ENCODE results near the gene NOS3. TPM values are rescaled to one million over a fixed set of nuclear protein-coding genes. Genes with fewer than 3 reads are reported as not detected.

The NOS3 gene
- total and polyA plus RNA-seq, 9 of the 15 experiments (the other 6 are each of a cell fraction or from before 2014, with no cell fraction given) = 1.1 to 121 (median 23.6) TPM

DNA sequence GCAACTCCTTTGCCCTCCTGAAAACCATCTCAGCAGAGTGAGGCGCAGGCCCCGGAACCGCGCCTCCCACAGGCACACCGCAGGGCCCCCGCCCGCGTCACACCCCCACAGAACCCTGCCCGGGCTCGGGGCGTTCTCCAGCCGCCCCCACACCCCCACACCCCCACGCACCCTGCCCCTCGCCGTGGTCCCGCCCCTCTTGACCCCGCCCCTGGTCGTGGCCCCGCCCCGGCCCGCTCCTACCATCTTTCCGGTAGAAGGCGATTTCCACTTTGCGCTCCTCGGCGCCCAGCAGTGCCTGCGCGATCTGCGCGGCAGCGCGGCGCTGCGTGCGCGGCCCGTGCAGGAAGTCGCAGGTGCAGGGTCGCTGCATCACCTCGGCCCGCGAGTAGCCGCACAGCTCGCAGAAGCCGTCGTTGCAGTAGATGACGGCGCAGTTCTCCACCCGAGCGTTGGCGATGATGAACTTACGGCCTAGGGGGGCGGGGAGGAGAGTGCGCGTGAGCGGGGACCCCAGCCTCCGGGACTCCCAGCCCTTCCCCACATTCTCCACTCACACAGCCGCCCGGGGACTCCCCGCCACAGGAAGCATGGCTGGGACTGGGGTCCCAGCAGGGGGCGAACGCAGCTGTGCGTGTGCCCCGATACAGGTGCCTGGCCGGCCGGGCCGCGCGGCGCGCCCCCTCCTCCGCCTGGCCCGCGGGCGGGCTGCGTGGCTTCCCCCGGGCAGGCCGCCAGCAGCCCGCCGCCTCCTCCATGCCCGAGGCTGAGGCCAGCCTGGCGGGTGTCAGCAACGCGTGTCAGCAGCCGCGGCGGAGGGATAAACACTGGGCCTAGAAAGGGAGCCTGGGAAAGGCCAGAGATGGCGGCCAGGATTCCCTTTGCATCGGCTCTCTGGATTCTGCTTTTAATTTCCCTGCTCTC lies 16.1 kb upstream of the NOS3 start (continued):
- peak in 1 of 2 experiments; percentile 59; a peak in 2 of 4 replicates for TF ChIP-seq NONO (IDR thresholded peaks at IDR 0.05; ENCODE audit: low read depth in 2 of 2, low read length in 1 of 2)
- no peak for TF ChIP-seq BMI1 (IDR thresholded peaks at IDR 0.05; ENCODE audit: low read length)
- TF ChIP-seq ZNF586 (CRISPR knock-in tag; conservative IDR thresholded peaks at IDR 0.05) = no peak
- no peak for TF ChIP-seq JUNB (CRISPR knock-in tag; conservative IDR thresholded peaks at IDR 0.05)
- 0 out of 4 replicates have a peak, but pooled peaks of 1 of the 2 experiments have one; percentile 10 for TF ChIP-seq ZMIZ1 (IDR thresholded peaks at IDR 0.05; ENCODE audit: low read depth in 2 of 2, low read length in 2 of 2)
- no peak for TF ChIP-seq SRSF3 (IDR thresholded peaks at IDR 0.05; ENCODE audit: insufficient read depth, low read length)
- TF ChIP-seq RBFOX2 (IDR thresholded peaks at IDR 0.05; ENCODE audit: low read depth, low read length) = peak; percentile 85
- no peak for TF ChIP-seq HMG20B (CRISPR knock-in tag; IDR thresholded peaks at IDR 0.05)
- TF ChIP-seq RBBP5 (IDR thresholded peaks at IDR 0.05; ENCODE audit: borderline replicate concordance, insufficient read depth, low read length, poor library complexity, severe bottlenecking) = peak; percentile 91
- TF ChIP-seq RUNX1 (IDR thresholded peaks at IDR 0.05; ENCODE audit: low read depth) = no peak
- TF ChIP-seq CBX1 (IDR thresholded peaks at IDR 0.05; ENCODE audit: low read depth) = peak; percentile 31
- no peak for TF ChIP-seq MAFG (tag; conservative IDR thresholded peaks at IDR 0.05)
- TF ChIP-seq E4F1 (CRISPR knock-in tag; IDR thresholded peaks at IDR 0.05; ENCODE audit: borderline replicate concordance) = 0 out of 2 replicates have a peak, but pooled peaks have one; percentile 56
- TF ChIP-seq, protein P1, sequence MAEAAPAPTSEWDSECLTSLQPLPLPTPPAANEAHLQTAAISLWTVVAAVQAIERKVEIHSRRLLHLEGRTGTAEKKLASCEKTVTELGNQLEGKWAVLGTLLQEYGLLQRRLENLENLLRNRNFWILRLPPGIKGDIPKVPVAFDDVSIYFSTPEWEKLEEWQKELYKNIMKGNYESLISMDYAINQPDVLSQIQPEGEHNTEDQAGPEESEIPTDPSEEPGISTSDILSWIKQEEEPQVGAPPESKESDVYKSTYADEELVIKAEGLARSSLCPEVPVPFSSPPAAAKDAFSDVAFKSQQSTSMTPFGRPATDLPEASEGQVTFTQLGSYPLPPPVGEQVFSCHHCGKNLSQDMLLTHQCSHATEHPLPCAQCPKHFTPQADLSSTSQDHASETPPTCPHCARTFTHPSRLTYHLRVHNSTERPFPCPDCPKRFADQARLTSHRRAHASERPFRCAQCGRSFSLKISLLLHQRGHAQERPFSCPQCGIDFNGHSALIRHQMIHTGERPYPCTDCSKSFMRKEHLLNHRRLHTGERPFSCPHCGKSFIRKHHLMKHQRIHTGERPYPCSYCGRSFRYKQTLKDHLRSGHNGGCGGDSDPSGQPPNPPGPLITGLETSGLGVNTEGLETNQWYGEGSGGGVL (CRISPR knock-in tag; IDR thresholded peaks at IDR 0.05) = no peak

All from K562 (cell line).